Progenitor cell of endocrine pancreas (in vitro differentiated cells): ENCODE data around the gene IFIT1. TPM values are rescaled to one million over a fixed set of nuclear protein-coding genes. Genes with fewer than 3 reads are reported as not detected.

Source experiments
- DNase-seq: peaks from one replicate; pipeline ENCODE4 v3.0.0; 2021; ENCODE audit warnings: low spot score; ENCODE audit not compliant: unreplicated experiment
- H3K27ac Mint-ChIP-seq: 2 replicates; pipeline ENCODE4 v1.8.0; 2021; ENCODE audit warnings: mild to moderate bottlenecking, moderate library complexity, mixed read lengths
- H3K27me3 Mint-ChIP-seq: 2 replicates; pipeline ENCODE4 v1.8.0; 2021; ENCODE audit warnings: mixed read lengths
- H3K36me3 Mint-ChIP-seq: 2 replicates; pipeline ENCODE4 v1.8.0; 2022; ENCODE audit warnings: mixed read lengths; ENCODE audit not compliant: insufficient read depth
- H3K4me1 Mint-ChIP-seq: 2 replicates; pipeline ENCODE4 v1.8.0; 2021; ENCODE audit warnings: low read depth, mixed read lengths
- H3K4me3 Mint-ChIP-seq: 2 replicates; pipeline ENCODE4 v1.8.0; 2021; ENCODE audit warnings: low read depth, mild to moderate bottlenecking, moderate library complexity, mixed read lengths
- H3K9me3 Mint-ChIP-seq: 2 replicates; pipeline ENCODE4 v1.8.0; 2021; ENCODE audit warnings: low read depth, mixed read lengths
- CTCF ChIP-seq: fragments of 200-600 bp; sonication (generic); IDR thresholded peaks from one replicate; pipeline ENCODE4 v1.5.0; 2021; ENCODE audit warnings: antibody characterized with exemption, mild to moderate bottlenecking; ENCODE audit not compliant: unreplicated experiment
- total RNA-seq: library from RNA; stranded (reverse); gene quantifications from 2 replicates; pipeline ENCODE4 v1.2.1, GENCODE V29; 2021

IFIT1 gene
- total RNA-seq, 1 donor from 2014 or later, result 0.34 TPM

GRCh38 chr10:89392974-89393373 is 551 bp downstream of the IFIT1 start:
- Mint-ChIP-seq H3K9me3 (peaks cover 2% of the 10 kb centered on the region), H3K4me3 (no peak overlapping the region), H3K27me3 (no peaks in the 10 kb centered on the region), H3K27ac (no peak overlapping the region), H3K36me3 (no peaks in the 10 kb centered on the region), H3K4me1 (no peaks in the 10 kb centered on the region)
- DNase-seq, result no peak
- TF ChIP-seq CTCF, result no peak

GRCh38 chr10:89393898-89394297 is 1.5 kb downstream of the IFIT1 start:
- no peak for TF ChIP-seq CTCF

GRCh38 chr10:89395141-89395540 is 2.7 kb downstream of the IFIT1 start:
- no peak for DNase-seq
- H3K4me3 Mint-ChIP-seq, result no peak overlapping the region

More at GRCh38 chr10:89393898-89394297, 1.5 kb downstream of the IFIT1 start:
- peaks cover 6% of the 10 kb centered on the region for H3K9me3 Mint-ChIP-seq
- H3K36me3 Mint-ChIP-seq, result no peaks in the 10 kb centered on the region
- no peak overlapping the region for H3K4me3 Mint-ChIP-seq
- DNase-seq, result no peak
- no peak overlapping the region for H3K27ac Mint-ChIP-seq
- no peaks in the 10 kb centered on the region for H3K27me3 Mint-ChIP-seq
- no peaks in the 10 kb centered on the region for H3K4me1 Mint-ChIP-seq

GRCh38 chr10:89398003-89398749 is 5.8 kb downstream of the IFIT1 start:
- H3K9me3 Mint-ChIP-seq, result peaks cover 7% of the 10 kb centered on the region
- DNase-seq, result no peak
- TF ChIP-seq CTCF, result no peak
- no peaks in the 10 kb centered on the region for H3K27me3 Mint-ChIP-seq
- H3K27ac Mint-ChIP-seq, result no peak overlapping the region
- no peaks in the 10 kb centered on the region for H3K4me1 Mint-ChIP-seq
- H3K4me3 Mint-ChIP-seq, result no peak overlapping the region
- H3K36me3 Mint-ChIP-seq, result no peaks in the 10 kb centered on the region

More at GRCh38 chr10:89395141-89395540, 2.7 kb downstream of the IFIT1 start:
- TF ChIP-seq CTCF, result no peak
- Mint-ChIP-seq H3K36me3 (no peaks in the 10 kb centered on the region), H3K9me3 (peaks cover 7% of the 10 kb centered on the region), H3K27me3 (no peaks in the 10 kb centered on the region), H3K4me1 (no peaks in the 10 kb centered on the region), H3K27ac (no peak overlapping the region)

GRCh38 chr10:89399956-89400355 is 7.5 kb downstream of the IFIT1 start:
- H3K4me1 Mint-ChIP-seq, result no peaks in the 10 kb centered on the region
- DNase-seq, result no peak
- peaks cover 11% of the 10 kb centered on the region for H3K9me3 Mint-ChIP-seq
- no peak overlapping the region for H3K4me3 Mint-ChIP-seq
- H3K36me3 Mint-ChIP-seq, result peaks cover 7% of the 10 kb centered on the region
- H3K27ac Mint-ChIP-seq, result no peak overlapping the region
- no peak for TF ChIP-seq CTCF
- no peaks in the 10 kb centered on the region for H3K27me3 Mint-ChIP-seq
